Neural cell (in vitro differentiated cells): Measurements from ENCODE around the gene MSLN. TPM values are rescaled to one million over a fixed set of nuclear protein-coding genes. Genes with fewer than 3 reads are reported as not detected.

Experiments
- H2AFZ ChIP-seq: fragments of 200-600, 300-800 bp; sonication (generic), shearing (Covaris generic); 2 replicates; pipeline ENCODE4 v1.6.0; 2014; ENCODE audit warnings: low read depth, mild to moderate bottlenecking, antibody characterized with exemption, low read length, moderate library complexity
- H3F3A ChIP-seq: fragments of 200-600 bp; shearing (Covaris generic); 2 replicates; pipeline ENCODE4 v1.6.1; 2016; ENCODE audit warnings: mild to moderate bottlenecking, moderate library complexity, mixed read lengths, antibody characterized with exemption, low read length; ENCODE audit not compliant: insufficient read depth, poor library complexity, severe bottlenecking
- H3K27ac ChIP-seq: fragments of 200-600, 300-800 bp; sonication (generic), shearing (Covaris generic); 2 replicates; pipeline ENCODE4 v1.5.1; 2014; ENCODE audit warnings: mild to moderate bottlenecking, low read length, moderate library complexity
- H3K27me3 ChIP-seq: fragments of 300-800, 200-600 bp; sonication (generic), shearing (Covaris generic); 2 replicates; pipeline ENCODE4 v1.6.0; 2014; ENCODE audit warnings: mild to moderate bottlenecking, low read depth, low read length, moderate library complexity; ENCODE audit not compliant: insufficient read depth
- H3K36me3 ChIP-seq: fragments of 300-800, 200-600 bp; sonication (generic), shearing (Covaris generic); 2 replicates; pipeline ENCODE4 v1.5.1; 2014; ENCODE audit warnings: mild to moderate bottlenecking, antibody characterized with exemption, low read length, moderate library complexity; ENCODE audit not compliant: insufficient read depth
- H3K4me2 ChIP-seq: fragments of 300-800, 200-600 bp; sonication (generic), shearing (Covaris generic); 2 replicates; pipeline ENCODE4 v1.6.0; 2014; ENCODE audit warnings: mild to moderate bottlenecking, low read length
- H3K4me3 ChIP-seq: fragments of 300-800, 200-600 bp; sonication (generic), shearing (Covaris generic); 2 replicates; pipeline ENCODE4 v1.5.1; 2014; ENCODE audit warnings: mild to moderate bottlenecking, low read length, moderate library complexity
- H3K79me2 ChIP-seq: fragments of 200-600 bp; shearing (Covaris generic); replicated peaks from 2 replicates; pipeline ENCODE4 v1.6.0; 2014; ENCODE audit warnings: mild to moderate bottlenecking, low read length, moderate library complexity; ENCODE audit not compliant: insufficient read depth
- H3K9ac ChIP-seq: fragments of 300-800, 200-600 bp; sonication (generic), shearing (Covaris generic); 2 replicates; pipeline ENCODE4 v1.6.1; 2016; ENCODE audit warnings: mild to moderate bottlenecking, low read length, mixed read lengths
- H3K9me2 ChIP-seq: fragments of 200-600 bp; shearing (Covaris generic); 2 replicates; pipeline ENCODE4 v1.6.1; 2016; ENCODE audit warnings: mild to moderate bottlenecking, low read length, mixed read lengths; ENCODE audit not compliant: insufficient read depth
- H3K9me3 ChIP-seq: fragments of 200-600, 300-800 bp; sonication (generic), shearing (Covaris generic); 2 replicates; pipeline ENCODE4 v1.6.1; 2016; ENCODE audit warnings: mild to moderate bottlenecking, mixed run types, low read length, moderate library complexity, mixed read lengths
- H4K20me1 ChIP-seq: fragments of 200-600 bp; shearing (Covaris generic); 2 replicates; pipeline ENCODE4 v1.6.1; 2016; ENCODE audit warnings: mild to moderate bottlenecking, mixed run types; ENCODE audit not compliant: insufficient read depth
- CTCF ChIP-seq: fragments of 450-650 bp; IDR thresholded peaks from 2 replicates; pipeline ENCODE4 v1.5.1; 2014; ENCODE audit warnings: antibody characterized with exemption, mild to moderate bottlenecking, moderate library complexity; ENCODE audit not compliant: poor library complexity, severe bottlenecking
- EP300 ChIP-seq: fragments of 450-650 bp; conservative IDR thresholded peaks from 2 replicates; pipeline ENCODE4 v1.6.1; 2014; ENCODE audit warnings: antibody characterized with exemption, mild to moderate bottlenecking, moderate library complexity; ENCODE audit not compliant: poor library complexity, severe bottlenecking
- EZH2 ChIP-seq: fragments of 200-600, 300-800 bp; shearing (Covaris generic), sonication (generic); IDR thresholded peaks from 2 replicates; pipeline ENCODE4 v1.6.1; 2014; ENCODE audit warnings: antibody characterized with exemption, low read length, borderline replicate concordance, mild to moderate bottlenecking; ENCODE audit not compliant: insufficient read depth, poor library complexity, severe bottlenecking
- MXI1 ChIP-seq: fragments of 450-650 bp; conservative IDR thresholded peaks from 2 replicates; pipeline ENCODE4 v1.6.1; 2014; ENCODE audit warnings: antibody characterized with exemption, mild to moderate bottlenecking; ENCODE audit not compliant: poor library complexity, severe bottlenecking
- POLR2AphosphoS5 ChIP-seq: IDR thresholded peaks from 2 replicates; pipeline ENCODE4 v1.6.1; 2012
- RAD21 ChIP-seq: fragments of 450-650 bp; conservative IDR thresholded peaks from 2 replicates; pipeline ENCODE4 v1.6.1; 2014; ENCODE audit warnings: antibody characterized with exemption, mild to moderate bottlenecking, moderate library complexity
- REST ChIP-seq: IDR thresholded peaks from 2 replicates; pipeline ENCODE4 v1.6.1; 2012; ENCODE audit warnings: borderline replicate concordance
- SMC3 ChIP-seq: fragments of 450-650 bp; conservative IDR thresholded peaks from 2 replicates; pipeline ENCODE4 v1.6.1; 2014; ENCODE audit warnings: antibody characterized with exemption, mild to moderate bottlenecking, moderate library complexity; ENCODE audit not compliant: poor library complexity
- TAF1 ChIP-seq: IDR thresholded peaks from 2 replicates; pipeline ENCODE4 v1.6.1; 2012; ENCODE audit warnings: low read depth
- polyA plus RNA-seq: library from polyadenylated mRNA; depleted of rRNA; stranded (reverse); fragments of >200 nt; gene quantifications from 2 replicates; pipeline ENCODE4 v1.2.3, GENCODE V29; 2014

MSLN gene
- polyA plus RNA-seq, 1 donor from 2014 or later: 0.63 TPM

GRCh38 chr16:734981-735881, 25.3 kb upstream of the MSLN start:
- Histone ChIP-seq H3K27me3 (no peaks in the 10 kb centered on the region), H4K20me1 (no peaks in the 10 kb centered on the region), H3K36me3 (no peaks in the 10 kb centered on the region), H3K9me2 (no peaks in the 10 kb centered on the region), H3K27ac (no peak overlapping the region), H3F3A (no peaks in the 10 kb centered on the region), H3K4me2 (no peak overlapping the region), H3K9me3 (no peaks in the 10 kb centered on the region), H3K9ac (no peak overlapping the region), H3K4me3 (no peak overlapping the region), H2AFZ (no peak overlapping the region), H3K79me2 (peaks cover 4% of the 10 kb centered on the region)
- TF ChIP-seq RAD21 (no peak), MXI1 (no peak), EP300 (no peak), TAF1 (no peak)

GRCh38 chr16:735982-736453, 24.5 kb upstream of the MSLN start:
- TF ChIP-seq EZH2: no peak
- no peak for TF ChIP-seq SMC3
- no peak for TF ChIP-seq CTCF
- TF ChIP-seq RAD21: no peak
- TF ChIP-seq EP300: no peak
- no peak for TF ChIP-seq MXI1
- no peak for TF ChIP-seq POLR2AphosphoS5
- TF ChIP-seq REST: no peak
- no peak for TF ChIP-seq TAF1
- no peaks in the 10 kb centered on the region for H3K9me2 ChIP-seq
- H3K27ac ChIP-seq: no peak overlapping the region
- no peak overlapping the region for H3K9ac ChIP-seq
- no peaks in the 10 kb centered on the region for H3F3A ChIP-seq
- H3K4me3 ChIP-seq: no peak overlapping the region
- H3K4me2 ChIP-seq: no peak overlapping the region
- H3K27me3 ChIP-seq: no peaks in the 10 kb centered on the region
- H4K20me1 ChIP-seq: no peaks in the 10 kb centered on the region
- no peaks in the 10 kb centered on the region for H3K9me3 ChIP-seq
- H2AFZ ChIP-seq: no peak overlapping the region
- H3K36me3 ChIP-seq: no peaks in the 10 kb centered on the region
- H3K79me2 ChIP-seq: peaks cover 5% of the 10 kb centered on the region
